Naive B cell (primary cell): ENCODE results near the gene JAM2. TPM values are rescaled to one million over a fixed set of nuclear protein-coding genes. Genes with fewer than 3 reads are reported as not detected.
"Not testable (repeated sequence)": the region's sequence is repeated elsewhere in the genome, so short reads cannot be mapped to it uniquely, and the experiment has no call there.

ENCODE experiments used
- ATAC-seq, 2 donors: fragments of 150-1000 bp; cut with Tn5 transposase; 2 replicates each; pipeline ENCODE4 v1.10.0; 2021; ENCODE audit warnings: low read depth in 2 of 2, mild to moderate bottlenecking in 2 of 2, moderate library complexity in 2 of 2
- DNase-seq: peaks from one replicate; pipeline ENCODE4 v3.0.0; 2022
- H3K27ac Mint-ChIP-seq, 6 donors: one replicate each; pipeline ENCODE4 v1.8.0; 2020 to 2022; ENCODE audit warnings: mild to moderate bottlenecking in 6 of 6, mixed read lengths in 6 of 6, moderate library complexity in 5 of 6, inconsistent platforms in 2 of 6
- H3K27me3 Mint-ChIP-seq, 3 donors: one replicate each; pipeline ENCODE4 v1.8.0; 2021 to 2022; ENCODE audit warnings: mixed read lengths in 3 of 3, mild to moderate bottlenecking in 1 of 3
- H3K36me3 Mint-ChIP-seq, 2 donors: one replicate each; pipeline ENCODE4 v1.8.0; 2020 to 2022; ENCODE audit warnings: mixed read lengths in 2 of 2, inconsistent platforms in 1 of 2, mild to moderate bottlenecking in 1 of 2
- H3K4me1 Mint-ChIP-seq, 3 donors: one replicate each; pipeline ENCODE4 v1.8.0; 2020 to 2022; ENCODE audit warnings: mixed read lengths in 3 of 3, inconsistent platforms in 1 of 3, mild to moderate bottlenecking in 1 of 3, moderate library complexity in 1 of 3
- H3K4me3 Mint-ChIP-seq, 8 donors: one replicate each; pipeline ENCODE4 v1.8.0; 2020 to 2022; ENCODE audit warnings: mild to moderate bottlenecking in 8 of 8, mixed read lengths in 8 of 8, moderate library complexity in 8 of 8, inconsistent platforms in 2 of 8
- H3K9me3 Mint-ChIP-seq, 7 donors: one replicate each; pipeline ENCODE4 v1.8.0; 2020 to 2022; ENCODE audit warnings: mixed read lengths in 7 of 7, mild to moderate bottlenecking in 5 of 7, inconsistent platforms in 2 of 7, moderate library complexity in 1 of 7
- polyA plus RNA-seq, 6 donors: library from polyadenylated mRNA; unstranded; fragments of 300-500 nt; fragmentation: Illumina TruSeq; gene quantifications; one replicate each; pipeline ENCODE4 v1.2.3, GENCODE V29; 2021; ENCODE audit warnings: low read depth in 6 of 6

Gene JAM2, protein sequence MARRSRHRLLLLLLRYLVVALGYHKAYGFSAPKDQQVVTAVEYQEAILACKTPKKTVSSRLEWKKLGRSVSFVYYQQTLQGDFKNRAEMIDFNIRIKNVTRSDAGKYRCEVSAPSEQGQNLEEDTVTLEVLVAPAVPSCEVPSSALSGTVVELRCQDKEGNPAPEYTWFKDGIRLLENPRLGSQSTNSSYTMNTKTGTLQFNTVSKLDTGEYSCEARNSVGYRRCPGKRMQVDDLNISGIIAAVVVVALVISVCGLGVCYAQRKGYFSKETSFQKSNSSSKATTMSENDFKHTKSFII
- polyA plus RNA-seq, result 1 to 10 TPM; 2.3 to 6.8 (median 4.0) TPM

DNA sequence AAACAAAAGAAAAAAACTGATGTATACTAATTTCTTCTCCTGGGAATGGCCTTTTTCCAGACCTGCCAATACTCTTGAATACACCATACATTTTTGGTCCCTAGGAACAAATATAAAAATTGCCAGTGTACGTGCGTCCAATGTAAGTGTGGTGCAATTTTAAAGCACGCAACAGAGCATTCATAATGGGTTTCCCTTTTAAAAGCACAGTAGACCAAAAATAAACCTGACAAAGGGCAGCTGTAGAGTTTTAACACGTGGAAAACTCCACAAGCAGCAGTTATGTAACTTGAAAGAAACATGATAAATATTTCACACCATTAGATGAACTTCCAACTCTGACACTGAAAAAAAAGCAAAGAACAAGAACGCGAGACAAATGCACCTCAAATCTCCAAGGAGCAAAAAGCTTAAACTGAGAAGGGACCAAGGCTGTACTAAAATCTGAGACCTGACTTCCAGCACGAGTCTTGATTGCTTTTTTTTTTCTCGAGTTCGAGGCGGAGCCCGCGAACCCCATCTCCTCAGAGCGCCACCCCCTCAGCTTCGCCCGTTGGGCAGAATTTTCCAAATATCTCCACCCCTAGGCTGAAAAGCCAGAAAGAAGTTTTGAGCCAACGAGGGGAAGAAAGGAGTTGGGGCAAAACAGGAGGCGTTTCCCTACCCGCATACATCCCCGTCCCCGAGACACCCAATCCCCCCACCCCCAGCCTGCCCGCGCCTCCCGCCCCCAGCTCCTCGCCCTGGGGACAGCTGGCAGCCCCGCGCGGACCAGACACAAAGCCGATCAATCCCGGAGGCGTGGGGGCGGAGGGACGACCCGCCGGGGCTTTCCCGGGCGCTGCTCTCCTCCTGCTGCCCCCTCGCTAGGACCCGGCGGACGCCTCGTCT, at the start of gene JAM2:
Gene JAM2, plus strand, starts transcription at position 599 of the 891 bp plus-strand sequence. CDS start 564 bp downstream, outside the sequence.
- no peaks in the 10 kb centered on the region for H3K36me3 Mint-ChIP-seq
- ATAC-seq, result peak; percentile 62 to 65
- peaks cover 0 to 21% (median 6%) of the 10 kb centered on the region in 3 donors for H3K27me3 Mint-ChIP-seq
- H3K27ac Mint-ChIP-seq, result peak within 1 kb of the TSS; percentile 28 to 92 (median 72)
- H3K4me3 Mint-ChIP-seq, result peak within 1 kb of the TSS; percentile 76 to 95 (median 87)
- DNase-seq, result peak; percentile 57
- H3K4me1 Mint-ChIP-seq, result peaks cover 14 to 19% (median 17%) of the 10 kb centered on the region in 3 donors
- H3K9me3 Mint-ChIP-seq, result no peaks in the 10 kb centered on the region

- no peak for DNase-seq
- Mint-ChIP-seq H3K27ac (peak overlapping the region in 5 of 6 donors; percentile 11 to 88 (median 64)), H3K27me3 (no peaks in the 10 kb centered on the region), H3K36me3 (peaks cover 32 to 39% of the 10 kb centered on the region in 2 donors), H3K9me3 (no peaks in the 10 kb centered on the region), H3K4me3 (no peak overlapping the region), H3K4me1 (peaks cover 16 to 27% (median 22%) of the 10 kb centered on the region in 3 donors)
- ATAC-seq, result peak in 1 of 2 donors; percentile 70
Measured at GRCh38 chr21:25589887-25590286, 49.2 kb upstream of the JAM2 start.

- peaks cover 4 to 18% of the 10 kb centered on the region in 2 donors for H3K36me3 Mint-ChIP-seq
Measured at GRCh38 chr21:25607151-25608043, 31.7 kb upstream of the JAM2 start, which contains the start of gene MRPL39. TSS of gene MRPL39 (minus strand) at chr21:25607481. CDS start at chr21:25607475, 6 bp downstream.

DNA sequence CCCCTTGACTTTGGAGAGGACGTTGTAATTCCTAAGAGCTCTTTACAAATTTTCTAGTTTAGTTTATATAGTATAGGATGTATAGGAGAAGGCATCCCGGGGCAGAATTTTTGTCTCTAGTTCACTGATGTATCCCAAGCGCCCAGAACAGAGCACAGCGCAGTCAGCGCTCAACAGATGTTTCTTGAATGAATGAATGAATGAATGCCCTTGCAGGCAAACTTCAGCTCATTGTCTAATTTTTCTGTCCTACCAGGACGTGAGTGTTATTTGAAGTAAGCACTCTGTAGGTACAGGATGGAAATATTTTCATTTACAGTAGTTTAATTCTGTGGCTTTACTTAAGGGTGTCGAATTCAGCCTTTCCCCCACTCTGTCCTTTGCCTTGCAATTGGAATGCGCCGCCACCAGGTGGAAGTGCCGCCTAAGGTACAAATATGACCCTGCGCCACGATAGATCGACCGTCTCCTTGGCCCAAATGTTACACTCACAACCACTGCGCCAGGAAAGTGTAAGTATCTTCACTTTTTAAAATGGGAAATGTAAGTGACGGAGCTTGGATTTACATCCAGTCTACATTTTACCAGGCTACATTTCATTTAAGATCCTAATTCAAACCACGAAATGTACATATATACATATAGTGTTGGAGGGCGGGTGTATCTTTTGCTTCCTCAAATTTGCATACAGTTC, 30.9 kb upstream of the JAM2 start:
- Mint-ChIP-seq H3K9me3 (no peaks in the 10 kb centered on the region), H3K27me3 (no peaks in the 10 kb centered on the region), H3K4me1 (peaks cover 16 to 40% (median 28%) of the 10 kb centered on the region in 3 donors), H3K36me3 (peaks cover 0 to 12% of the 10 kb centered on the region in 2 donors), H3K4me3 (peak overlapping the region; percentile 95 to 100 (median 100)), H3K27ac (peak overlapping the region; percentile 80 to 99 (median 95))
- DNase-seq, result peak; percentile 76
- ATAC-seq, result peak; percentile 72 to 73

More at GRCh38 chr21:25607151-25608043, 31.7 kb upstream of the JAM2 start, which contains the start of gene MRPL39:
- ATAC-seq, result peak; percentile 85 to 86
- Mint-ChIP-seq H3K9me3 (no peaks in the 10 kb centered on the region), H3K27ac (peak within 1 kb of the TSS; percentile 97 to 99 (median 99)), H3K4me1 (peaks cover 16 to 44% (median 30%) of the 10 kb centered on the region in 3 donors), H3K4me3 (peak within 1 kb of the TSS; percentile 95 to 100 (median 100)), H3K27me3 (no peaks in the 10 kb centered on the region)
- peak; percentile 85 for DNase-seq

- no peak for ATAC-seq
- Mint-ChIP-seq H3K27me3 (no peaks in the 10 kb centered on the region), H3K4me3 (no peak overlapping the region), H3K9me3 (no peaks in the 10 kb centered on the region), H3K4me1 (no peaks in the 10 kb centered on the region), H3K27ac (no peak overlapping the region), H3K36me3 (no peaks in the 10 kb centered on the region)
- no peak for DNase-seq
Measured at GRCh38 chr21:25614441-25614840, 24.6 kb upstream of the JAM2 start.

GRCh38 chr21:25615880-25616279, 23.2 kb upstream of the JAM2 start:
- Mint-ChIP-seq H3K4me3 (no peak overlapping the region), H3K36me3 (no peaks in the 10 kb centered on the region), H3K9me3 (no peaks in the 10 kb centered on the region), H3K27me3 (no peaks in the 10 kb centered on the region), H3K4me1 (no peaks in the 10 kb centered on the region), H3K27ac (no peak overlapping the region)
- ATAC-seq, result no peak
- DNase-seq, result no peak

- H3K36me3 Mint-ChIP-seq, result no peaks in the 10 kb centered on the region
- no peak overlapping the region for H3K4me3 Mint-ChIP-seq
- DNase-seq (no peak), ATAC-seq (no peak)
- H3K9me3 Mint-ChIP-seq, result no peaks in the 10 kb centered on the region
- H3K4me1 Mint-ChIP-seq, result no peaks in the 10 kb centered on the region
- no peaks in the 10 kb centered on the region for H3K27me3 Mint-ChIP-seq
- H3K27ac Mint-ChIP-seq, result no peak overlapping the region
Measured at GRCh38 chr21:25619198-25619597, 19.9 kb upstream of the JAM2 start.

- H3K9me3 Mint-ChIP-seq, result no peaks in the 10 kb centered on the region
Measured at GRCh38 chr21:25624511-25624910, 14.5 kb upstream of the JAM2 start.

DNA sequence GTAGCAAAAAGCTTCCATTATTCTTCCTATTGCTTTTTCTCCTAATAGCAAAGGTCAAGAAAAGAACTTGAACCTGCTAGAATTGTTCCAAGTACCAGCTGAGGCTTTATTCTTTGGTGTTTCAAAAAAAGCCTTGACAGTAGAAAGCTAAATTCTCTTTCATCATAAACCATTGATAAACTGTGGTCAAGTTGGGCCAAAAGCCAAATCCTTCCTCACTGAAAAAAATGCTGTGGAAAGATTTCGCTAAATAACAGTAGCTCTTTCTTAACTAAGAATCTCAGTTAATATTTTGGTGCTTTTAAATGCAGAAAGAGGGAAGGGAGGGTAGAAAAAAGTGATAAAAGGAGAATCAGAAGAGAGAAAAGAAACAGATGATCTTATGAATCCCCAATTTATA, 14.0 kb upstream of the JAM2 start:
- Mint-ChIP-seq H3K4me1 (no peaks in the 10 kb centered on the region), H3K27ac (no peak overlapping the region), H3K9me3 (no peaks in the 10 kb centered on the region), H3K36me3 (no peaks in the 10 kb centered on the region), H3K4me3 (no peak overlapping the region), H3K27me3 (no peaks in the 10 kb centered on the region)
- DNase-seq, result no peak
- ATAC-seq, result no peak

More at GRCh38 chr21:25624511-25624910, 14.5 kb upstream of the JAM2 start:
- DNase-seq, result no peak
- H3K4me1 Mint-ChIP-seq, result no peaks in the 10 kb centered on the region
- no peak overlapping the region for H3K4me3 Mint-ChIP-seq
- no peaks in the 10 kb centered on the region for H3K36me3 Mint-ChIP-seq
- H3K27ac Mint-ChIP-seq, result no peak overlapping the region
- no peaks in the 10 kb centered on the region for H3K27me3 Mint-ChIP-seq
- ATAC-seq, result no peak

- not testable (repeated sequence) for H3K36me3 Mint-ChIP-seq, H3K9me3 Mint-ChIP-seq, H3K27me3 Mint-ChIP-seq, DNase-seq, H3K27ac Mint-ChIP-seq, H3K4me1 Mint-ChIP-seq, ATAC-seq, H3K4me3 Mint-ChIP-seq
Measured at GRCh38 chr21:25625776-25626555, 13.1 kb upstream of the JAM2 start.

- Mint-ChIP-seq H3K4me1 (no peaks in the 10 kb centered on the region), H3K36me3 (no peaks in the 10 kb centered on the region), H3K4me3 (no peak overlapping the region), H3K27me3 (no peaks in the 10 kb centered on the region), H3K9me3 (no peaks in the 10 kb centered on the region), H3K27ac (no peak overlapping the region)
- DNase-seq (no peak), ATAC-seq (no peak)
Measured at GRCh38 chr21:25626757-25627156, 12.3 kb upstream of the JAM2 start.

GRCh38 chr21:25632296-25632695, 6.8 kb upstream of the JAM2 start:
- no peak overlapping the region for H3K27ac Mint-ChIP-seq
- DNase-seq, result no peak
- H3K27me3 Mint-ChIP-seq, result peaks cover 0 to 21% (median 6%) of the 10 kb centered on the region in 3 donors

More at GRCh38 chr21:25632296-25632695, 6.8 kb upstream of the JAM2 start:
- H3K4me3 Mint-ChIP-seq, result no peak overlapping the region
- no peak for ATAC-seq
- no peaks in the 10 kb centered on the region for H3K36me3 Mint-ChIP-seq
- no peaks in the 10 kb centered on the region for H3K4me1 Mint-ChIP-seq
- no peaks in the 10 kb centered on the region for H3K9me3 Mint-ChIP-seq
